ENCODE results near the gene TGM2. TPM values are rescaled to one million over a fixed set of nuclear protein-coding genes. Genes with fewer than 3 reads are reported as not detected.

The TGM2 gene
- total and polyA plus RNA-seq, 9 of the 15 experiments (the other 6 are each of a cell fraction or from before 2014, with no cell fraction given), result 5.5 to 78.5 (median 37.6) TPM

DNA sequence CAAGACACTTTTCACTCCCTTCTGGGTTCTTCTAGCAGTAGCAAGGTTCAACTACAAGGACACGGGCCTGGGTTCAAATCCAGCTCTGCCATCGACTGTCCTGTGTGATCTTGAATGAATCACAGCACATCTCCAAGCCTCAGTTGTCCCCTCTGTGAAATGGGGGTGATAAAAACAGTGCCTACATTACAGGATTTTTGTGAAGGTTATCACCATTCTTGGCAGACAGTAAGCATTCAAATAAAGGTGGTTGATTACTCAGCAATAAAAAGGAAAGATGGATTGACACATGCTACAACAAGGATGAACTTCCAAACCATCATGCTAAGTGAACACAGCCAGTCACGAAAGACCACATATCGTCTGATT, 6.6 kb upstream of the TGM2 start (continued):
- TF ChIP-seq, protein P1, sequence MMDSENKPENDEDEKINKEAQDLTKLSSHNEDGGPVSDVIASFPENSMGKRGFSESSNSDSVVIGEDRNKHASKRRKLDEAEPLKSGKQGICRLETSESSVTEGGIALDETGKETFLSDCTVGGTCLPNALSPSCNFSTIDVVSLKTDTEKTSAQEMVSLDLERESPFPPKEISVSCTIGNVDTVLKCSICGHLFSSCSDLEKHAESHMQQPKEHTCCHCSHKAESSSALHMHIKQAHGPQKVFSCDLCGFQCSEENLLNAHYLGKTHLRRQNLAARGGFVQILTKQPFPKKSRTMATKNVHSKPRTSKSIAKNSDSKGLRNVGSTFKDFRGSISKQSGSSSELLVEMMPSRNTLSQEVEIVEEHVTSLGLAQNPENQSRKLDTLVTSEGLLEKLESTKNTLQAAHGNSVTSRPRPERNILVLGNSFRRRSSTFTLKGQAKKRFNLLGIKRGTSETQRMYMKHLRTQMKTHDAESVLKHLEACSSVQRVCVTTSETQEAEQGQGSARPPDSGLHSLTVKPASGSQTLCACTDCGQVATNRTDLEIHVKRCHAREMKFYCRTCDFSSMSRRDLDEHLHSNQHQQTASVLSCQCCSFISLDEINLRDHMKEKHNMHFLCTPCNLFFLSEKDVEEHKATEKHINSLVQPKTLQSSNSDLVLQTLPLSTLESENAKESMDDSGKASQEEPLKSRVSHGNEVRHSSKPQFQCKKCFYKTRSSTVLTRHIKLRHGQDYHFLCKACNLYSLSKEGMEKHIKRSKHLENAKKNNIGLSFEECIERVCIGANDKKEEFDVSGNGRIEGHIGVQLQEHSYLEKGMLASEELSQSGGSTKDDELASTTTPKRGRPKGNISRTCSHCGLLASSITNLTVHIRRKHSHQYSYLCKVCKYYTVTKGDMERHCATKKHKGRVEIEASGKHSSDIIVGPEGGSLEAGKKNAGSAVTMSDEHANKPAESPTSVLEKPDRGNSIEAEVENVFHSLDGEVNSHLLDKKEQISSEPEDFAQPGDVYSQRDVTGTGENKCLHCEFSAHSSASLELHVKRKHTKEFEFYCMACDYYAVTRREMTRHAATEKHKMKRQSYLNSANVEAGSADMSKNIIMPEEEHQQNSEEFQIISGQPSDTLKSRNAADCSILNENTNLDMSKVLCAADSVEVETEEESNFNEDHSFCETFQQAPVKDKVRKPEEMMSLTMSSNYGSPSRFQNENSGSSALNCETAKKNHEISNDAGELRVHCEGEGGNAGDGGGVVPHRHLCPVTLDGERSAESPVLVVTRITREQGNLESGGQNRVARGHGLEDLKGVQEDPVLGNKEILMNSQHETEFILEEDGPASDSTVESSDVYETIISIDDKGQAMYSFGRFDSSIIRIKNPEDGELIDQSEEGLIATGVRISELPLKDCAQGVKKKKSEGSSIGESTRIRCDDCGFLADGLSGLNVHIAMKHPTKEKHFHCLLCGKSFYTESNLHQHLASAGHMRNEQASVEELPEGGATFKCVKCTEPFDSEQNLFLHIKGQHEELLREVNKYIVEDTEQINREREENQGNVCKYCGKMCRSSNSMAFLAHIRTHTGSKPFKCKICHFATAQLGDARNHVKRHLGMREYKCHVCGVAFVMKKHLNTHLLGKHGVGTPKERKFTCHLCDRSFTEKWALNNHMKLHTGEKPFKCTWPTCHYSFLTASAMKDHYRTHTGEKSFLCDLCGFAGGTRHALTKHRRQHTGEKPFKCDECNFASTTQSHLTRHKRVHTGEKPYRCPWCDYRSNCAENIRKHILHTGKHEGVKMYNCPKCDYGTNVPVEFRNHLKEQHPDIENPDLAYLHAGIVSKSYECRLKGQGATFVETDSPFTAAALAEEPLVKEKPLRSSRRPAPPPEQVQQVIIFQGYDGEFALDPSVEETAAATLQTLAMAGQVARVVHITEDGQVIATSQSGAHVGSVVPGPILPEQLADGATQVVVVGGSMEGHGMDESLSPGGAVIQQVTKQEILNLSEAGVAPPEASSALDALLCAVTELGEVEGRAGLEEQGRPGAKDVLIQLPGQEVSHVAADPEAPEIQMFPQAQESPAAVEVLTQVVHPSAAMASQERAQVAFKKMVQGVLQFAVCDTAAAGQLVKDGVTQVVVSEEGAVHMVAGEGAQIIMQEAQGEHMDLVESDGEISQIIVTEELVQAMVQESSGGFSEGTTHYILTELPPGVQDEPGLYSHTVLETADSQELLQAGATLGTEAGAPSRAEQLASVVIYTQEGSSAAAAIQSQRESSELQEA (IDR thresholded peaks at IDR 0.05; ENCODE audit: low read depth), result no peak
- TF ChIP-seq, protein P2, sequence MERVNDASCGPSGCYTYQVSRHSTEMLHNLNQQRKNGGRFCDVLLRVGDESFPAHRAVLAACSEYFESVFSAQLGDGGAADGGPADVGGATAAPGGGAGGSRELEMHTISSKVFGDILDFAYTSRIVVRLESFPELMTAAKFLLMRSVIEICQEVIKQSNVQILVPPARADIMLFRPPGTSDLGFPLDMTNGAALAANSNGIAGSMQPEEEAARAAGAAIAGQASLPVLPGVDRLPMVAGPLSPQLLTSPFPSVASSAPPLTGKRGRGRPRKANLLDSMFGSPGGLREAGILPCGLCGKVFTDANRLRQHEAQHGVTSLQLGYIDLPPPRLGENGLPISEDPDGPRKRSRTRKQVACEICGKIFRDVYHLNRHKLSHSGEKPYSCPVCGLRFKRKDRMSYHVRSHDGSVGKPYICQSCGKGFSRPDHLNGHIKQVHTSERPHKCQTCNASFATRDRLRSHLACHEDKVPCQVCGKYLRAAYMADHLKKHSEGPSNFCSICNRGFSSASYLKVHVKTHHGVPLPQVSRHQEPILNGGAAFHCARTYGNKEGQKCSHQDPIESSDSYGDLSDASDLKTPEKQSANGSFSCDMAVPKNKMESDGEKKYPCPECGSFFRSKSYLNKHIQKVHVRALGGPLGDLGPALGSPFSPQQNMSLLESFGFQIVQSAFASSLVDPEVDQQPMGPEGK (CRISPR knock-in tag; IDR thresholded peaks at IDR 0.05; ENCODE audit: borderline replicate concordance), result no peak
- TF ChIP-seq ZNF668 (CRISPR knock-in tag; IDR thresholded peaks at IDR 0.05) (no peak), HDAC1 (IDR thresholded peaks at IDR 0.05) (peak in 1 of 2 experiments; percentile 26; a peak in 1 of 4 replicates), ZNF79 (CRISPR knock-in tag; IDR thresholded peaks at IDR 0.05; ENCODE audit: low read depth) (no peak), LARP7 (IDR thresholded peaks at IDR 0.05) (no peak), MCM2 (IDR thresholded peaks at IDR 0.05; ENCODE audit: low read depth) (no peak), HDAC2 (IDR thresholded peaks at IDR 0.05) (peak; percentile 92), SIN3B (IDR thresholded peaks at IDR 0.05; ENCODE audit: low read depth) (no peak), ZNF347 (CRISPR knock-in tag; IDR thresholded peaks at IDR 0.05; ENCODE audit: low read depth) (no peak), SMAD1 (IDR thresholded peaks at IDR 0.05; ENCODE audit: low read depth, low read length, partially characterized antibody) (no peak), C11orf30 (IDR thresholded peaks at IDR 0.05; ENCODE audit: low read depth) (peak; percentile 61; the same call in 1 of the 2 replicates), TCF7 (IDR thresholded peaks at IDR 0.05; ENCODE audit: borderline replicate concordance) (no peak), ADNP (tag; IDR thresholded peaks at IDR 0.05) (peak; percentile 95), ZNF436 (CRISPR knock-in tag; IDR thresholded peaks at IDR 0.05) (no peak)
- TF ChIP-seq, protein P3, sequence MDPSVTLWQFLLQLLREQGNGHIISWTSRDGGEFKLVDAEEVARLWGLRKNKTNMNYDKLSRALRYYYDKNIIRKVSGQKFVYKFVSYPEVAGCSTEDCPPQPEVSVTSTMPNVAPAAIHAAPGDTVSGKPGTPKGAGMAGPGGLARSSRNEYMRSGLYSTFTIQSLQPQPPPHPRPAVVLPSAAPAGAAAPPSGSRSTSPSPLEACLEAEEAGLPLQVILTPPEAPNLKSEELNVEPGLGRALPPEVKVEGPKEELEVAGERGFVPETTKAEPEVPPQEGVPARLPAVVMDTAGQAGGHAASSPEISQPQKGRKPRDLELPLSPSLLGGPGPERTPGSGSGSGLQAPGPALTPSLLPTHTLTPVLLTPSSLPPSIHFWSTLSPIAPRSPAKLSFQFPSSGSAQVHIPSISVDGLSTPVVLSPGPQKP (CRISPR knock-in tag; IDR thresholded peaks at IDR 0.05), result no peak
- TF ChIP-seq, protein P4, sequence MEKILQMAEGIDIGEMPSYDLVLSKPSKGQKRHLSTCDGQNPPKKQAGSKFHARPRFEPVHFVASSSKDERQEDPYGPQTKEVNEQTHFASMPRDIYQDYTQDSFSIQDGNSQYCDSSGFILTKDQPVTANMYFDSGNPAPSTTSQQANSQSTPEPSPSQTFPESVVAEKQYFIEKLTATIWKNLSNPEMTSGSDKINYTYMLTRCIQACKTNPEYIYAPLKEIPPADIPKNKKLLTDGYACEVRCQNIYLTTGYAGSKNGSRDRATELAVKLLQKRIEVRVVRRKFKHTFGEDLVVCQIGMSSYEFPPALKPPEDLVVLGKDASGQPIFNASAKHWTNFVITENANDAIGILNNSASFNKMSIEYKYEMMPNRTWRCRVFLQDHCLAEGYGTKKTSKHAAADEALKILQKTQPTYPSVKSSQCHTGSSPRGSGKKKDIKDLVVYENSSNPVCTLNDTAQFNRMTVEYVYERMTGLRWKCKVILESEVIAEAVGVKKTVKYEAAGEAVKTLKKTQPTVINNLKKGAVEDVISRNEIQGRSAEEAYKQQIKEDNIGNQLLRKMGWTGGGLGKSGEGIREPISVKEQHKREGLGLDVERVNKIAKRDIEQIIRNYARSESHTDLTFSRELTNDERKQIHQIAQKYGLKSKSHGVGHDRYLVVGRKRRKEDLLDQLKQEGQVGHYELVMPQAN (IDR thresholded peaks at IDR 0.05; ENCODE audit: borderline replicate concordance), result no peak
